HG03135 (cell line): Measurements from ENCODE around the gene CTDSPL.
"Not testable (repeated sequence)": the region's sequence is repeated elsewhere in the genome, so short reads cannot be mapped to it uniquely, and the experiment has no call there.

Experiments used
- ATAC-seq: cut with Tn5 transposase; IDR thresholded peaks from one replicate; pipeline ENCODE4 v1.9.1; 2021; ENCODE audit warnings: mild to moderate bottlenecking, moderate library complexity; ENCODE audit not compliant: unreplicated experiment

CTDSPL gene

DNA sequence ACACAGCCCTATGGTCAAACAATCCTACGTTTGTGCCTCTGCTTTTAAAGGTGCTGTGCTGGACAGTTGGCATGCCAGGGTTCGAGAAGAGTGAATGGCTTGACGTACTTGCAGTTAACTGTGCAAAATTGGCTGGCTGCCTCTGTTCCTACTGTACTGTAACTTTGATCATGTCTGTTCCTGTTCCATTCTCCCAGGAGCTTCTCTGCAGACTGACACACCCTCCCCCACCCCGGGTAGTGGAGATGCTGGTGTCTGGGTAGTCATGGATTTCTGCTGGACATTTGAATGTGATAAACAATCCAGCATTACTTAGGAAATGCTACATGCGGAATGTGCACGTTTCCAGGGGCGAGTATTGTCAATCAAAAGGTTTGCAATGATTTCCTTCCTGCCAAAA lies 122.4 kb downstream of the CTDSPL start:
- no peak for ATAC-seq

DNA sequence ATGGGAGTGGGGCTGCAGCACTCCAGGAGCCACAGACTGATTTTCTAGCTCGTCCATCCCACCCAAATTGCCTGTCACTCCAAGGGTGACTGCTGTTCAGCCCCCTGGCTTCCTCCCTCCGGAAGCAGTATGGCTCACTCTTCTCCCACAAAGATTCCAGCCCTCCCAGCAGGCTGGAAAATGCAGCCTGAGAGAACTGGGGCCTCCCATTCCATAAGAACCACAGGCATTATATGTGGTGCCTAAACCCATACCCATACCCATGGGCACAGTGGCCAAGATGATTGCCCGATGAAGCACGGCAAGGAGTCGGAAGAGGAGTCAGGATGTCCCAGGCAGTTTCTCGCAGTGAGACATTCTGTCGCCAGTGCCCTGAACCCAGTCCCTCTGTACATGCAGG lies 122.9 kb downstream of the CTDSPL start:
- no peak for ATAC-seq

DNA sequence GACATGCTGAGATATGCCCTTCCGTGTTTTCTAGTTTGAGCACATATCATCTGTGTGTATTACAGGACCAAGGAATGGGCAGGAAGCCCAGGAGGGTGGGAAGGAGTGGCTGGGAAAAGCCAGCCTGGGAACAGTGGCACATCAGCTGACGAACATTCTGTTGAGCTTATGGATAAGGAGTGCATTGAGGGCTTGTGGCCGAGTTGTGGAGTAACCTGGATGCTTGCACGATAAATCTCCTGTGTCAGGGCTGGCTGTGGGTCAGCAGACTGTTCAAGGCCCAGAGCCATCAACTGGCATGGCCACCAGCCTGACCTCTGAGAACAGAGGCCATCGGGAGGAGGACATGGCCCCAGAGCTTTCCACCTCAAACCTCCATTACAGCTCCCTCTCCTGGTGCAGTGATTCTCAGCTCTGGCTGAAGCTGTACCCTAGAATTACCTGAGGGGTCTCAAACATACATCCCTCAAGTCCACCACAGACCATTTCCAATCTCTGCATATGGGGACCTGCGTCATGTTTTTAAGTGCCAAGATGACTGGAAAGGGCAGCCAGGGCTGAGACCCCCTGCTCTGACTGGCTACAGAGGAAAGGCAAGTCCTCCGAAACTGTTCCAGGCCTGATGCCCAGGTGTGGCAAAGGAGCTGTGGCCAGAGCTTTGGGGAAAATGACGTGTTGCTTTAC lies 124.1 kb downstream of the CTDSPL start:
- ATAC-seq, result no peak

- ATAC-seq, result no peak
Observed at GRCh38 chr3:37986479-37987314, 125.0 kb downstream of the CTDSPL start.

- no peak for ATAC-seq
Observed at GRCh38 chr3:37987315-37987697, 125.6 kb downstream of the CTDSPL start.

GRCh38 chr3:37987751-37988179 lies 126.1 kb downstream of the CTDSPL start:
- ATAC-seq, result no peak

DNA sequence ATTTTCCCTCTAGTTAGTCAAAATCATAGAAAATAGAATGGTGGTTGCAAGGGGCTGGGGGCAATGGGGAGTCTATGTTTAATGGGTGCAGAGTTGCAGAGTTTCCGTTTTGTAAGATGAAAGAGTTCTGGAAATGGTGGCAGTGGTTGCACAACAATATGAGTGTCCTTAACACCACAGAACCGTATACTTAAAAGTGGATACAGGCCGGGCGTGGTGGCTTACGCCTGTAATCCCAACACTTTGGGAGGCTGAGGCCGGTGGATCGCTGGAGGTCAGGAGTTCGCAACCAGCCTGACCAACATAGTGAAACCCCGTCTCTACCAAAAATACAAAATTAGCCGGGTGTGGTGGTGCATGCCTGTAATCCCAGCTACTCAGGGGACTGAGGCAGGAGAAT lies 126.7 kb downstream of the CTDSPL start:
- ATAC-seq, result not testable (repeated sequence)

GRCh38 chr3:37988931-37989525 lies 127.3 kb downstream of the CTDSPL start:
- ATAC-seq, result no peak

DNA sequence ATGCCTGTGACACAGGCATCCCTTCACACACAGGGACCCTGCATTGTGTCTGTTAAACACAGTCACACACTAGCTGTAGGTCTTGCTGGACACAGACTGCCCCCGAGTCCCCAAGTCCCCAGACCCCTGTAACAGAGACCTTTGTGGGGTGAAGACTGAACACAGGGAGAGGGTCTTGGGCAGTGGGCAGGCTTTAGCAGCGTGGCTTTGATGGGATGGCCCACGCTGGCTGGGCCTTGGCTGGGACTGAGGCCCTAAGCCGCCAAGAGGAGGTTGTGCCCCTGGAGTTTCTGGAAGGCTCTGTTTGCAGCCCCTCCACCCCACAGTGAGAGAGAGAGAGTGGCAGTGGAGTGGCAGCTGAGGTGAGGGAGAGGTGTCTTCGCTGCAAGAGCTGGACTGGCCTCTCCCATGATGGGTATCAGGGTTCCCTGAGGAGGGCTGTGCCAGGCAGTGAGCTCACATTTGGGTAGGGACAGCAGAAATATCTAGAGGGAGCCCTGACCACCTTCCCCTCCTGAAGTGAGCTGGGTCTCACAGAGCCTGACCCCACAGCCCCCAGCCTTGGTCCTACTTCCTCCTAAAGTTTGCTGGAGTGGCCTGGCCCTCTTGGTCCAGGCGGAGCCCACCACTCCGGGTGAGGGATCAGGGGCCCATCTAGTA lies 128.3 kb downstream of the CTDSPL start:
- ATAC-seq, result no peak

DNA sequence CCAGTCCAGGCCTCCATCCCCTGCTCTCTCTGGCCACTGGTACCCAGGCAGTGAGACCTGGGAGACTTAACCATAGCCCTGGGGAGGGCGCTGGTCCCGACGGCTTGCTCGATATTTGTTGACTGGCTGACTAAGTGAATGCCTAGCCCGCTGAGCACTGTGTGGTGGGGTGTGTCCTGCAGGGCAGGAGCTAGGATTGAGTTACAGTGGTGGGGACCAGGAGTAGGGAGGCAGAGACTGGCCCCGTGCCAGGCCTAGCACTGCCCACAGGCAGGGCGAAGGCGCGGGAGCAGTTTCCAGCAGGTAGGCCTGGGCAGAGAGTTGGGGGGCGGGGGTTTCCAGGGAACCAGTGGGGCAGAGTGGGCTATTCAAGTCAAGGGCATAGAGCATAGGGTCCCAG lies 128.8 kb downstream of the CTDSPL start, which contains the start of gene VILL:
Gene VILL, plus strand, starts transcription at position 260 of the 400 bp plus-strand sequence. CDS start 2,887 bp downstream, outside the sequence.
- no peak for ATAC-seq

DNA sequence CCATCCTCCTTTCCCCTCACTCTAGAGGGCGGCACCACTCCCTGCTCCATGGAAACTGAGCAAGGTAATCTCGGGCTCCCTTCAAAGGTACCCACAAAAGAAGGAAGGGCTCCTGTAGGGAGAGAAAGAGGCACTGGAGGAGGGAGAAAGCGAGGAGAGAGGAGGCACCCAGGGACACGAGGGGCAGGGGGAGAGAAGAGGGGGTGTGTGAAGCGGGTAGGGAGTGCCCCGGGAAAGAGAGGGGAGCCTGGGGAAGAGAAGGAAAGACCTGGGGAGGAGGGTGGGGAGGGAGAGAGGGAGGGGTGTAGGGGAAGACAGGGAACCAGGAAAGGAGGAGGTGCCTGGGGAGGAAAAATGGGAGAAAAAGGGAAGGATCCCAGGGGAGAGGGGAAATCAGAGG lies 129.4 kb downstream of the CTDSPL start:
- no peak for ATAC-seq

DNA sequence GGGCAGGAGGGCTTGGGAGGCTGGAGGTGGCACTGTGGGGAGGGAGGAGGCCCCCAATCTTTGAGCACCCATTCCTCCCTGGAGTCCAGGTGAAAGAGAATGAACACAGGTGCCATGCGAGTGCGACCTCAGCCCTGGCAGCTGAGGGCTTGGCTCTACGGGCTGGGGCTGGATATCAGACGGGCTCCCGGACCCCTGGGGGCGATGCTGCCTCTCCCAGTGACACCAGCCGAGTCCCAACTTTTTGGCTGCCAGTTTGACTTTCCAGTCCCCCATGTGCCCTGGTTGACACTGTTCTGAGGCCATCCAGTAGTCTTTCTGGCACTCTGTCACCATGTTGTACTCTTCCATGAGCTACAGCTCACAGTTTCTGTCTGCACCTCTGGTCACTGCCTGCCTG lies 130.1 kb downstream of the CTDSPL start:
- ATAC-seq, result no peak

DNA sequence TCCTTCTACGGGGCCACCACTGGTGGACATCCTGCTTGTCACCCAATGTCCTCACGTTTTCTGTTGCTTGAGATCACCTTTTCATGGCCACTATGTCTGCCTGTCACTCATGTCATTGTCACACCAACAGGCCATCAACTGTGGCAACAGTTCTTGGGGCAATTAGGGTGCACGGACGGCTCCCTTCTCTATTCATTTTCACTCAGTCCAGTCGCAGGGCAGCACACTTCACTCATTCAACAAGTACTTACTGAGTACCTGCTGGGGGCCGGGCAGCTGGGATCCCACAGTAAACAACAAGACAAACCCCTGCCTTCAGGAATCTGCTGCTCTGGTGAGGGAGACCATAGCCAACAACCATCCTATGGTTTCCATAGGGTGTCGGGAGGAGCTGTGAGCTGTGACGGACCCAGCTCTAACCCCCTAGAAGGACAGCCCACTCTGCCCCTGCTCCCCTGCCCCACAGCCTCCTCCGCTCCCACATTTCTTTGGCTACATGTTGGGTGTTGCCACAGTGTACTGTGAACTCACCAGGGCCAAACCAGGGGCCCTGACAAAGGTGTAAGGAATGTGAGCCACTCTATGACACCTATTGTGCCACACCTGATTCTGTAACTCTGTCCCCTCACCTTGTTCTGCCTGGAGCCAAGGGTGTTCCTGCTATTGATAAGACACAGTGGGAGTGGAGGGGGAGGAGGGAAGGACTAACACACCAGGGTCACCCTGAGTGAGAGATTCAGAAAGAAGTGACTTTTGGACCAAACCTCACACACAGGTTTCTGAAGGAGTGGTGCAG lies 130.8 kb downstream of the CTDSPL start:
- ATAC-seq, result no peak

- no peak for ATAC-seq
Observed at GRCh38 chr3:37993067-37993455, 131.4 kb downstream of the CTDSPL start.

DNA sequence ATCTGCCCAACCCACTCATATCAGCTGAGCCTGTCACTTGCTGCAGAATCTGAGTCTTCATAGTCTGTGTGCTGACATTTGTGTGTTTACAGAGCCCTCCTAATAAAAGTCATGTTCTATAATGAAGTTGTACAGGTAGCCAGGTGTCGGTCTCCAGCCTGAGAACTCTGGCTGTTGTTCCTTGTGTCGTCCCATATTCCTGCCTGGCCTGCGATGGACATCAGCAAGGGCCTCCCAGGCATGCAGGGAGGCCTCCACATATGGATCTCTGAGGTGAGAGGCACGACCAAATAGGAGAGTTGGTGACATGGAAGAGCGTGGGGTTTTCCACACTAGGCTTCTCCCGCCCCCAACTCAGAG lies 131.8 kb downstream of the CTDSPL start:
- no peak for ATAC-seq

DNA sequence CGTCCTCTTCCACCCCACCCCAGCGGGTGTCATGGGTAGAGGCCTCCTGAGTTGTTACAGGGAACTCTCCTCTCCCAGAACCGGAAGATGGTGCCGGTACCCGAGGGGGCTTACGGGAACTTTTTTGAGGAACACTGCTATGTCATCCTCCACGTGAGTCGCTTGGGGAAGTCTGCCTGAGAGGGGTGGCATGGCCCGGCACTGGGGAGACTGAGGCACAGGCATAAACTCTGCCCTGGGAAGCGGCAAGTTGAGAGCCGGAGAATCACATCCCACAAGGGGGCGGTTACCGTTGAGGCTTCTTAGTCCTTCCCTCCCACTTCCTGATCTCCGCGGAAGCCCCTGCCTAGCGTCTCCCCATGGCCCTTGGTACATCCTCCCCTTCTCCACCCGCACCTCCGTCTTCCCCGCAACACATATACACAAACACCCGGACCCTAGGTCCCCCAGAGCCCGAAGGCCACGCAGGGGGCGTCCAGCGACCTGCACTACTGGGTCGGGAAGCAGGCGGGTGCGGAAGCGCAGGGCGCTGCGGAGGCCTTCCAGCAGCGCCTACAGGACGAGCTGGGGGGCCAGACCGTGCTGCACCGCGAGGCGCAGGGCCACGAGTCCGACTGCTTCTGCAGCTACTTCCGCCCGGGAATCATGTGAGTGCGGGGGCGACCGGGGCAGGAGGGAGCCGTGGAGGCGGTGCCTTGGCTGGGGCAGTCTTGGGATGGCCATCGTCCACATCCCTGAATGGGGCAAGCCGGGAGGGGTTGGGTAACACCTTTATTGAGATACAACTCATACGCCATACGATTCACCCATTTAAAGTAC lies 132.3 kb downstream of the CTDSPL start:
- ATAC-seq, result peak; percentile 57

GRCh38 chr3:37994639-37994972 lies 132.9 kb downstream of the CTDSPL start:
- no peak for ATAC-seq

- no peak for ATAC-seq
Observed at GRCh38 chr3:37995652-37996641, 134.3 kb downstream of the CTDSPL start.
